ENCODE data around the gene ZNF541. TPM values are rescaled to one million over a fixed set of nuclear protein-coding genes. Genes with fewer than 3 reads are reported as not detected.

Gene ZNF541, protein sequence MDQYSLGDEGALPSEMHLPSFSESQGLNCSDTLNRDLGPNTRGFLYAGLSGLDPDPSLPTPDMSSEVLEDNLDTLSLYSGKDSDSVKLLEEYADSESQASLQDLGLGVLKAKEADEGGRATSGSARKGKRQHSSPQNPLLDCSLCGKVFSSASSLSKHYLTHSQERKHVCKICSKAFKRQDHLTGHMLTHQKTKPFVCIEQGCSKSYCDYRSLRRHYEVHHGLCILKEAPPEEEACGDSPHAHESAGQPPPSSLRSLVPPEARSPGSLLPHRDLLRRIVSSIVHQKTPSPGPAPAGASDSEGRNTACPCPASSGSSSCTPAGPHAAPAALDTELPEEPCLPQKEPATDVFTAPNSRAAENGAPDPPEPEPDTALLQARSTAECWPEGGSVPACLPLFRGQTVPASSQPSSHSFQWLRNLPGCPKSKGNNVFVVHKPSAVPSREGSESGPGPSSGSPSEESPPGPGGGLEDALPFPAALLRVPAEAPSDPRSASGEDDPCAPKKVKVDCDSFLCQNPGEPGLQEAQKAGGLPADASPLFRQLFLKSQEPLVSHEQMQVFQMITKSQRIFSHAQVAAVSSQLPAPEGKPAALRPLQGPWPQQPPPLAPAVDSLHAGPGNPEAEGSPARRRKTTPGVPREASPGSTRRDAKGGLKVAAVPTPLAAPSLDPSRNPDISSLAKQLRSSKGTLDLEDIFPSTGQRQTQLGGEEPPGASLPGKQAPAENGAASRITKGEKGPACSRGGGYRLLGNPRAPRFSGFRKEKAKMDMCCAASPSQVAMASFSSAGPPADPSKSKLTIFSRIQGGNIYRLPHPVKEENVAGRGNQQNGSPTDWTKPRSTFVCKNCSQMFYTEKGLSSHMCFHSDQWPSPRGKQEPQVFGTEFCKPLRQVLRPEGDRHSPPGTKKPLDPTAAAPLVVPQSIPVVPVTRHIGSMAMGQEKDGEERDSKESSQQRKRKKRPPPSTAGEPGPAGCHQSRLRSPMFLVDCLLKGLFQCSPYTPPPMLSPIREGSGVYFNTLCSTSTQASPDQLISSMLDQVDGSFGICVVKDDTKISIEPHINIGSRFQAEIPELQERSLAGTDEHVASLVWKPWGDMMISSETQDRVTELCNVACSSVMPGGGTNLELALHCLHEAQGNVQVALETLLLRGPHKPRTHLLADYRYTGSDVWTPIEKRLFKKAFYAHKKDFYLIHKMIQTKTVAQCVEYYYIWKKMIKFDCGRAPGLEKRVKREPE (N-terminal part only)
- not detected for total RNA-seq

DNA sequence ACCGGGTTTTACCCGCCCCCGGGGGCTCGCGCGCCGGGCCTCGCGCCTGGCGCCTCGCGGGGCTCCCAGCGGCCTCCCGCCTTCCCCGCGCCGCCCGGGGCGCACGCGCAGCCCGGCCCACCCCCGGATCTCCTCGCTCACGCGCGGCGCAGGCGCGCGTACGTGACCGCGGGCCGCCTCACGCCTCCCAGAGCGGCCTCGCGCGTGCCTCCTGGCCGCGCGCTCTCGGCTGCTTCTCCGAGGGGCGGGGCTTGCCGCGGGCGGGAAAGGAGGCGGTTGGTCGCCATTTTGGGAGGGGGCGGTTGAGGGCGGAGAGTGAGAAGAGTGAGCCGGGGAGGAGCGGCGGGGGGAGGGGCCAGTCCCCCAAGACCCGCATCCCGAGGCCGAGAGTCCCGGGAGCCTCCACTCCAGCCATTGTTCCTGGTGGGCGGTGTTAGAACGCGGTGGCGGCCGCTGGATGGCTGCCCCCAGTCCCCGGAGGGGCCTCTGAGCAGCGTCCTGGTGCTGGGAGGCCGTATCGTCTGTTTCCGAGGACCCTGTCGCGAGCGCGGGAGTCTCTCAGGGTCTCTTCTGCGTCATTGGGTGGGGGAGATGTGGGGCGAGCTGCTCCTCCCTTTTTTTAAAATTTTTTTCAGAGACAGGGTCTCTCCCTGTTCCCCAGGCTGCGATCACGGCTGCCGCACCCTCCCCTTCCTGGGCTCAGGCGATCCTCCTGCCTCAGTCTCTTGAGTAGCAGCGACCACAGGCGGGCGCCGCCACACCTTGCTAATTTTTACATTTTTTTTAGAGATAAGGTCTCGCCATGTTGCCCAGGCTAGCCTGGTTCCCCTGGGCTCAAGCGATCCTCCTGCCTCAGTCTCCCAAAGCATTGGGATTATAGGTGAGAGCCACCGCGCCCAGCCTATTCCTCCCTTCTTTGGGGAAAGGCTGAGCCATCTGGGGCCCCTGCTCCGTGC is at the start of gene ZNF541:
Gene ZNF541, minus strand, starts transcription at position 78 of the 956 bp plus-strand sequence. CDS start 17,292 bp downstream, outside the sequence.
- TF ChIP-seq, protein P1, sequence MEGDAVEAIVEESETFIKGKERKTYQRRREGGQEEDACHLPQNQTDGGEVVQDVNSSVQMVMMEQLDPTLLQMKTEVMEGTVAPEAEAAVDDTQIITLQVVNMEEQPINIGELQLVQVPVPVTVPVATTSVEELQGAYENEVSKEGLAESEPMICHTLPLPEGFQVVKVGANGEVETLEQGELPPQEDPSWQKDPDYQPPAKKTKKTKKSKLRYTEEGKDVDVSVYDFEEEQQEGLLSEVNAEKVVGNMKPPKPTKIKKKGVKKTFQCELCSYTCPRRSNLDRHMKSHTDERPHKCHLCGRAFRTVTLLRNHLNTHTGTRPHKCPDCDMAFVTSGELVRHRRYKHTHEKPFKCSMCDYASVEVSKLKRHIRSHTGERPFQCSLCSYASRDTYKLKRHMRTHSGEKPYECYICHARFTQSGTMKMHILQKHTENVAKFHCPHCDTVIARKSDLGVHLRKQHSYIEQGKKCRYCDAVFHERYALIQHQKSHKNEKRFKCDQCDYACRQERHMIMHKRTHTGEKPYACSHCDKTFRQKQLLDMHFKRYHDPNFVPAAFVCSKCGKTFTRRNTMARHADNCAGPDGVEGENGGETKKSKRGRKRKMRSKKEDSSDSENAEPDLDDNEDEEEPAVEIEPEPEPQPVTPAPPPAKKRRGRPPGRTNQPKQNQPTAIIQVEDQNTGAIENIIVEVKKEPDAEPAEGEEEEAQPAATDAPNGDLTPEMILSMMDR (IDR thresholded peaks at IDR 0.05) = no peak
- H3K36me3 ChIP-seq = no peaks in the 10 kb centered on the region
- H3K4me3 ChIP-seq = peak within 1 kb of the TSS; percentile 73
- H3K27me3 ChIP-seq (replicated peaks; ENCODE audit: insufficient read depth) = no peaks in the 10 kb centered on the region
- peak; percentile 12 for DNase-seq (ENCODE audit: low spot score)
- peak; percentile 60 for ATAC-seq (ENCODE audit: insufficient number of reproducible peaks, low FRiP score, low read depth)
- H3K4me1 ChIP-seq (ENCODE audit: control insufficient read depth in 1 of 2, low read depth in 2 of 2) = peaks cover 0 to 5% of the 10 kb centered on the region in 2 donors
- H3K9me3 ChIP-seq = no peaks in the 10 kb centered on the region
- no peak within 1 kb of the TSS for H3K27ac ChIP-seq

DNA sequence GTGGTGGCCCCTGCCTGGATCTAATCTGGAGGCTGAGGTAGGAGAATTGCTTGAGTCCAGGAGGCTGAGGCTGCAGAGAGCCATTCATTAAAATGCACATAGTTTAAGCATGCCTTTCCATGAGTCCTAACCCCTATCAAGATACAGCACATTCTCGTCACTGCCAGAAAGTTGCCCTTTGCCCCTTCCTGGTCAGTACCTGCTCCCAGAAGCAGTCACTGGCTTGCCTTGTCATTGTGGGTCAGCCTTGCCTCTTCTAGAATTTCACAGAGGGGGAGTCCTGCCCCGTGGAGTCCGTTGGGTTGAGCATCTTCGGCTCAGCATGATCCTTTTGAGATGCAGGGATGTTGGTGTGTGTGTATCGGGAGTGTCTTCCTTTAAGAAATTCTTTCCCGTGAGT is 46.8 kb upstream of the ZNF541 start:
- TF ChIP-seq, protein P1 (IDR thresholded peaks at IDR 0.05) = no peak
- DNase-seq (ENCODE audit: low spot score) (no peak), ATAC-seq (ENCODE audit: insufficient number of reproducible peaks, low FRiP score, low read depth) (no peak)
- Histone ChIP-seq H3K4me3 (no peak overlapping the region), H3K27me3 (replicated peaks; ENCODE audit: insufficient read depth) (no peaks in the 10 kb centered on the region), H3K4me1 (ENCODE audit: control insufficient read depth in 1 of 2, low read depth in 2 of 2) (peaks cover 0 to 10% of the 10 kb centered on the region in 2 donors), H3K36me3 (no peaks in the 10 kb centered on the region), H3K9me3 (no peaks in the 10 kb centered on the region), H3K27ac (no peak overlapping the region)

DNA sequence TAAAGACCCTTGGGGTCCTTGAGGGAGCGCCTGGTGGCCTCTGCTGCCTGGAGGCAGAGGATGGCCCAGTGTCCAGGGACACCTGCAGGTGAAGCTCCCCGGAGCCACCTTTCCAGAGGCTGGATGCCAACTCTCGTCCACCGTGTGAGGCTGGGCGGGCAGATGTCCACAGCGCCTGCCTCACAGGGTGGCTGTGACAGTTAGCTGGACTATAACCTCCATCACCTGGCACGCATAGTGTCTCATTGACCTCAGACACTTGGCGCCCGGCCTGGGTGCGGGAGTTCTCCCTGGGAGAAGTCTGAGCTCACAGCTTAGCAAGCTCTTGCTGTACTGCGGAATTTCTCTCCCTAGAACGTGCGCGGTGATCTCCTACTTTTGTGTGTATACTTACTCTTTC is 45.8 kb upstream of the ZNF541 start:
- no peak for DNase-seq (ENCODE audit: low spot score)
- no peak for ATAC-seq (ENCODE audit: insufficient number of reproducible peaks, low FRiP score, low read depth)
- TF ChIP-seq, protein P1 (IDR thresholded peaks at IDR 0.05) = no peak

DNA sequence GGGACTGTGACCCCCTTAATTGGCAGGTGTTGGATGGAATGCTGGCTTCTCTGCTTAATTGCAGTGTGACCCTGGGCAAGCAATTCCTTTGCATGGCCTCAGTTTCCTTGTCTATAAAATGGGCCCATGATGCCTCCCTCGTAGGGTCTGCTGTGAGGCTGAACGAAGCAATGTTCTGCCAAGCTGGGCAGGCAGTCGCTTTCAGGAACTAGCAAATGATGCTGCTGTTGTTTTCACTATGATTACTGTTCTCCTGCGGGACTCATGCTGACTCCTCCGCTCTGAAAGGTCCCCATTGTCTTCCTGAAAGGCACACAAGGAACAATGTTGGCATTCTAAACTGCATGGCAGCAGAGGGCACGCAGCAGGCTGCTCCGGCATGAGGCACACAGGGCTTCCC is 42.8 kb upstream of the ZNF541 start:
- Histone ChIP-seq H3K36me3 (no peaks in the 10 kb centered on the region), H3K4me3 (no peak overlapping the region), H3K9me3 (no peaks in the 10 kb centered on the region), H3K4me1 (ENCODE audit: control insufficient read depth in 1 of 2, low read depth in 2 of 2) (peaks cover 17 to 41% of the 10 kb centered on the region in 2 donors), H3K27me3 (replicated peaks; ENCODE audit: insufficient read depth) (no peaks in the 10 kb centered on the region), H3K27ac (no peak overlapping the region)
- DNase-seq (ENCODE audit: low spot score) (no peak), ATAC-seq (ENCODE audit: insufficient number of reproducible peaks, low FRiP score, low read depth) (no peak)
- TF ChIP-seq, protein P1 (IDR thresholded peaks at IDR 0.05) = no peak

More for the DNA sequence above, 45.8 kb upstream of the ZNF541 start:
- H3K4me3 ChIP-seq = no peak overlapping the region
- no peaks in the 10 kb centered on the region for H3K27me3 ChIP-seq (replicated peaks; ENCODE audit: insufficient read depth)
- no peaks in the 10 kb centered on the region for H3K9me3 ChIP-seq
- H3K36me3 ChIP-seq = no peaks in the 10 kb centered on the region
- no peak overlapping the region for H3K27ac ChIP-seq
- peaks cover 0 to 13% of the 10 kb centered on the region in 2 donors for H3K4me1 ChIP-seq (ENCODE audit: control insufficient read depth in 1 of 2, low read depth in 2 of 2)

Data from thoracic aorta (tissue), 2 donors.